Measurements from ENCODE around the gene GNMT. TPM values are rescaled to one million over a fixed set of nuclear protein-coding genes. Genes with fewer than 3 reads are reported as not detected.

The GNMT gene
- total and polyA plus RNA-seq, 9 of the 15 experiments (the other 6 are each of a cell fraction or from before 2014, with no cell fraction given): 0.11 to 0.29 (median 0.15) TPM; not detected in 6

DNA sequence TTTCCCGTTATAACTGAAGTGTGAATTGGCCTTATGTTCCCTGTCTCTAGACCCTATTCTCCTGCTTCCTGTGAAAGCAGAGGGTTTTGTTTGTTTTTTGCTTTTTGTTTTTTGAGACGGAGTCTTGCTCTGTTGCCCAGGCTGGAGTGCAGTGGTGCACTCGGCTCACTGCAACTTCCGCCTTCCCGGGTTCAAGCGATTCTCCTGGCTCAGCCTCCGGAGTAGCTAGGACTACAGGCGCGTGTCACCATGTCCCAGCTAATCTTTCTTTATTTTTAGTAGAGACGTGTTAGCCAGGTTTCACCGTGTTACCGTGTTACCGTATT, 674 bp upstream of the GNMT start:
- Histone ChIP-seq H4K20me1 (replicated peaks; ENCODE audit: control insufficient read depth, insufficient read depth, low read length) (no peaks in the 10 kb centered on the region), H2AFZ (ENCODE audit: low read depth, low read length) (no peak overlapping the region), H3K4me2 (ENCODE audit: insufficient read depth, low read length) (no peak overlapping the region), H3K36me3 (ENCODE audit: control insufficient read depth, insufficient read depth, low read length) (peaks cover 13% of the 10 kb centered on the region; the same call in 1 of the 3 replicates), H3K9me3 (replicated peaks; ENCODE audit: control insufficient read depth, insufficient read depth, low read depth, low read length) (no peaks in the 10 kb centered on the region), H3K9me1 (ENCODE audit: control insufficient read depth, insufficient read depth, low read length) (no peaks in the 10 kb centered on the region), H3K27ac (ENCODE audit: extremely low read depth, low read depth, low read length) (no peak overlapping the region), H3K79me2 (ENCODE audit: control insufficient read depth, insufficient read depth, low read length) (no peaks in the 10 kb centered on the region), H3K27me3 (ENCODE audit: control insufficient read depth in 2 of 2, insufficient read depth in 2 of 2, low read length in 2 of 2) (no peaks in the 10 kb centered on the region), H3K4me1 (replicated peaks in 1 of 2; ENCODE audit: control insufficient read depth in 2 of 2, insufficient read depth in 2 of 2, low read length in 2 of 2) (peaks cover 0 to 14% of the 10 kb centered on the region in 2 experiments; a peak in 2 of 5 replicates), H3K9ac (ENCODE audit: insufficient read depth in 1 of 2, low read depth in 2 of 2, low read length in 2 of 2) (no peak overlapping the region; a peak in 1 of 4 replicates), H3K4me3 (no peak overlapping the region)
- TF ChIP-seq TRIM28 (IDR thresholded peaks at IDR 0.05) (no peak), MTF1 (CRISPR knock-in tag; IDR thresholded peaks at IDR 0.05; ENCODE audit: borderline replicate concordance) (no peak), CBX2 (IDR thresholded peaks at IDR 0.05; ENCODE audit: insufficient read depth, low read length, poor library complexity, severe bottlenecking) (no peak), ZNF445 (CRISPR knock-in tag; IDR thresholded peaks at IDR 0.05; ENCODE audit: low read depth) (no peak), XRCC3 (IDR thresholded peaks at IDR 0.05) (no peak), ATF7 (IDR thresholded peaks at IDR 0.05) (no peak), HDAC8 (tag; IDR thresholded peaks at IDR 0.05) (no peak), GTF2E2 (tag; IDR thresholded peaks at IDR 0.05) (no peak), MEF2D (tag; conservative IDR thresholded peaks at IDR 0.05; ENCODE audit: low read depth) (no peak)
- TF ChIP-seq, protein P1, sequence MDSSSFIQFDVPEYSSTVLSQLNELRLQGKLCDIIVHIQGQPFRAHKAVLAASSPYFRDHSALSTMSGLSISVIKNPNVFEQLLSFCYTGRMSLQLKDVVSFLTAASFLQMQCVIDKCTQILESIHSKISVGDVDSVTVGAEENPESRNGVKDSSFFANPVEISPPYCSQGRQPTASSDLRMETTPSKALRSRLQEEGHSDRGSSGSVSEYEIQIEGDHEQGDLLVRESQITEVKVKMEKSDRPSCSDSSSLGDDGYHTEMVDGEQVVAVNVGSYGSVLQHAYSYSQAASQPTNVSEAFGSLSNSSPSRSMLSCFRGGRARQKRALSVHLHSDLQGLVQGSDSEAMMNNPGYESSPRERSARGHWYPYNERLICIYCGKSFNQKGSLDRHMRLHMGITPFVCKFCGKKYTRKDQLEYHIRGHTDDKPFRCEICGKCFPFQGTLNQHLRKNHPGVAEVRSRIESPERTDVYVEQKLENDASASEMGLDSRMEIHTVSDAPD (CRISPR knock-in tag; IDR thresholded peaks at IDR 0.05): no peak
- intact Hi-C loops (cut with micrococcal nuclease) (loop anchor here (5.0 kb wide), 1 partner anchor 58 kb away; no protein-coding TSS in a partner anchor), in situ Hi-C loops (cut with MboI) (no loop called here)
- WGBS (ENCODE audit: insufficient coverage, low coverage, missing lambda C conversion rate): 51% methylated on average over 13 of the region's 13 CpGs
- POLR2A ChIA-PET: interaction anchor here (0.6 to 0.9 kb wide), 4 partner anchors 10 to 214 kb away, joined by 3 to 5 read pairs (median 3); no protein-coding TSS in a partner anchor
- no peak for DNase-seq (ENCODE audit: extremely low read depth in 1 of 4, low spot score in 3 of 4)
- ATAC-seq: no peak
- no TSS peak for BruUV-seq (replicated peaks)
- CTCF ChIA-PET (ENCODE audit: low intra/inter-chr PET ratio): no interaction called here
- peak; percentile 51 for FAIRE-seq

Measured in K562 (cell line).